HFF-Myc (cell line): Measurements from ENCODE around the gene CORO2B.
A peak's percentile ranks its signal among the peaks of the same experiment; 100 is the strongest.

Source experiments
- DNase-seq: peaks from one replicate; pipeline ENCODE4 v3.0.0-alpha.2; 2011; ENCODE audit warnings: low read depth; ENCODE audit errors: extremely low read depth
- H3K4me3 ChIP-seq: replicated peaks from 2 replicates; pipeline ENCODE4 v1.5.1; 2011; ENCODE audit warnings: low read depth, mild to moderate bottlenecking, control low read depth, low read length
- CTCF ChIP-seq: IDR thresholded peaks from 2 replicates; pipeline ENCODE4 v1.5.1; 2012; ENCODE audit warnings: mild to moderate bottlenecking, low read depth, low read length, control low read depth; ENCODE audit errors: missing control alignments

The CORO2B gene

GRCh38 chr15:68666812-68667450 lies 88.1 kb downstream of the CORO2B start:
- TF ChIP-seq CTCF, result no peak
- DNase-seq, result no peak
- H3K4me3 ChIP-seq, result no peak overlapping the region

GRCh38 chr15:68667800-68668625 lies 89.2 kb downstream of the CORO2B start:
- no peak overlapping the region for H3K4me3 ChIP-seq
- DNase-seq, result no peak
- no peak for TF ChIP-seq CTCF

GRCh38 chr15:68668926-68669600 lies 90.3 kb downstream of the CORO2B start:
- no peak overlapping the region for H3K4me3 ChIP-seq
- DNase-seq, result no peak
- no peak for TF ChIP-seq CTCF

GRCh38 chr15:68672251-68672650 lies 93.5 kb downstream of the CORO2B start:
- TF ChIP-seq CTCF, result no peak
- H3K4me3 ChIP-seq, result no peak overlapping the region
- DNase-seq, result no peak

GRCh38 chr15:68672781-68673205 lies 94.0 kb downstream of the CORO2B start:
- TF ChIP-seq CTCF, result peak; percentile 20
- H3K4me3 ChIP-seq, result no peak overlapping the region
- no peak for DNase-seq

GRCh38 chr15:68674975-68675374 lies 96.2 kb downstream of the CORO2B start:
- TF ChIP-seq CTCF, result no peak
- DNase-seq, result no peak
- H3K4me3 ChIP-seq, result no peak overlapping the region
